Endodermal cell (in vitro differentiated cells): ENCODE results near the gene ERBB4. TPM values are rescaled to one million over a fixed set of nuclear protein-coding genes. Genes with fewer than 3 reads are reported as not detected.

Experiments
- DNase-seq: peaks from one replicate; pipeline ENCODE4 v3.0.0-alpha.2; 2017
- H3K27ac ChIP-seq: 2 replicates; pipeline ENCODE4 v1.5.1; 2013; ENCODE audit warnings: mild to moderate bottlenecking, low read depth, low read length, moderate library complexity
- H3K27me3 ChIP-seq: 2 replicates; pipeline ENCODE4 v1.6.1; 2013; ENCODE audit warnings: mild to moderate bottlenecking, low read length, moderate library complexity; ENCODE audit not compliant: insufficient read depth, control insufficient read depth, poor library complexity, severe bottlenecking
- H3K36me3 ChIP-seq: 2 replicates; pipeline ENCODE4 v1.7.0; 2013; ENCODE audit warnings: mild to moderate bottlenecking, low read length, moderate library complexity; ENCODE audit not compliant: control insufficient read depth, insufficient read depth
- H3K4me1 ChIP-seq: one replicate; pipeline ENCODE4 v1.7.0; 2013; ENCODE audit warnings: low read length; ENCODE audit not compliant: control insufficient read depth, insufficient read depth
- H3K4me3 ChIP-seq: 2 replicates; pipeline ENCODE4 v1.5.1; 2013; ENCODE audit warnings: mild to moderate bottlenecking, low read length, moderate library complexity
- H3K9ac ChIP-seq: 2 replicates; pipeline ENCODE4 v1.6.1; 2013; ENCODE audit warnings: mild to moderate bottlenecking, low read length, moderate library complexity; ENCODE audit not compliant: poor library complexity, severe bottlenecking; ENCODE audit errors: extremely low read depth
- H3K9me3 ChIP-seq: 2 replicates; pipeline ENCODE4 v1.6.1; 2013; ENCODE audit warnings: mild to moderate bottlenecking, low read length, moderate library complexity; ENCODE audit not compliant: control insufficient read depth
- H3K27ac Mint-ChIP-seq: 2 replicates; pipeline ENCODE4 v1.8.0; 2020; ENCODE audit warnings: mixed read lengths
- H3K27me3 Mint-ChIP-seq: 2 replicates; pipeline ENCODE4 v1.8.0; 2021; ENCODE audit warnings: mild to moderate bottlenecking, mixed read lengths; ENCODE audit not compliant: insufficient read depth
- H3K36me3 Mint-ChIP-seq: 2 replicates; pipeline ENCODE4 v1.8.0; 2020; ENCODE audit warnings: low read depth, mixed read lengths
- H3K4me1 Mint-ChIP-seq: 2 replicates; pipeline ENCODE4 v1.8.0; 2020; ENCODE audit warnings: mixed read lengths
- H3K4me3 Mint-ChIP-seq: 2 replicates; pipeline ENCODE4 v1.8.0; 2020; ENCODE audit warnings: mild to moderate bottlenecking, moderate library complexity, mixed read lengths
- H3K9me3 Mint-ChIP-seq: 2 replicates; pipeline ENCODE4 v1.8.0; 2020; ENCODE audit warnings: mild to moderate bottlenecking, mixed read lengths
- CTCF ChIP-seq: fragments of 200-600 bp; sonication (generic); conservative IDR thresholded peaks from 2 replicates; pipeline ENCODE4 v1.5.0; 2021; ENCODE audit warnings: antibody characterized with exemption, mild to moderate bottlenecking
- WGBS, 2 experiments: methylation state at CpG; one replicate each; pipeline versions ENCODE4 v1.1.5 to v1.1.7; 2013; ENCODE audit warnings: missing lambda C conversion rate in 2 of 2, mixed read lengths in 1 of 2; ENCODE audit not compliant: insufficient coverage in 1 of 2, insufficient read length in 1 of 2; 5-methylcytosine and 5-hydroxymethylcytosine counted together
- total RNA-seq, 2 donors: library from RNA; stranded (reverse); fragmentation: NEBNext Ultra II Directional in 1 of 2; extraction: Animal tissue kit (Norgen Biotek cat#: 25700) in 1 of 2; gene quantifications; 2 replicates in 1 of 2; 3 replicates in 1 of 2; pipeline ENCODE4 v1.2.1, GENCODE V29; 2021

ERBB4 gene
- total RNA-seq, 2 donors from 2014 or later = 154 to 158 TPM

GRCh38 chr2:211367711-211368110 lies 1170.9 kb downstream of the ERBB4 start:
- Histone ChIP-seq H3K9ac (no peak overlapping the region), H3K4me3 (no peak overlapping the region), H3K27ac (no peak overlapping the region), H3K27me3 (peaks cover 15% of the 10 kb centered on the region), H3K36me3 (no peaks in the 10 kb centered on the region), H3K4me1 (peaks cover 14% of the 10 kb centered on the region), H3K9me3 (no peaks in the 10 kb centered on the region)
- Mint-ChIP-seq H3K4me3 (no peak overlapping the region), H3K36me3 (peaks cover 3% of the 10 kb centered on the region), H3K27ac (peak overlapping the region; percentile 33), H3K4me1 (peaks cover 23% of the 10 kb centered on the region), H3K9me3 (peaks cover 5% of the 10 kb centered on the region), H3K27me3 (no peaks in the 10 kb centered on the region)
- 74 to 100% methylated on average over 1 to 4 of the region's 4 CpGs for WGBS, 2 experiments
- no peak for DNase-seq
- TF ChIP-seq CTCF = no peak

DNA sequence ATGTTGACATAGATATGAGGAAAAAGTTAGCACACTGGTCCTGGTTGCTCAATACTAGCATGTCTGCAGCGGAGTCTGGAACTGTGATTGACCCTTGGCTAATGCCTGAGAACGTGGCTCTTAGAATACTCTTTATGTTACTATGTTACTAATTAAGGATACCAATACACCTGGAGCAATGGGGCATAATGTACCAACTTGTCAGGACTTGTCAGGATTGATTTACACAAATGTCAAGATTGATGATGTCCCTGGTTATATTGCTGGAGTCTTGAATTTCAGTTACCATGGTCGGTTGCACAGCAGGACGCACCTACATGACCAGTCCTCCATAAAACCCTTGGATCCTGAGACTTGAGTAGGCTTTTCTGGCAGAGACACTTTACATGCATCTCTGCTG lies 1171.3 kb downstream of the ERBB4 start:
- WGBS, 2 experiments = 92 to 100% methylated on average over 3 to 4 of the region's 4 CpGs
- H3K9me3 ChIP-seq = no peaks in the 10 kb centered on the region
- Mint-ChIP-seq H3K9me3 (peaks cover 5% of the 10 kb centered on the region), H3K4me3 (no peak overlapping the region), H3K36me3 (peaks cover 3% of the 10 kb centered on the region), H3K27ac (no peak overlapping the region), H3K27me3 (no peaks in the 10 kb centered on the region), H3K4me1 (peaks cover 23% of the 10 kb centered on the region)
- peaks cover 14% of the 10 kb centered on the region for H3K4me1 ChIP-seq
- H3K9ac ChIP-seq = no peak overlapping the region
- no peak for TF ChIP-seq CTCF
- DNase-seq = no peak
- no peaks in the 10 kb centered on the region for H3K36me3 ChIP-seq
- no peak overlapping the region for H3K4me3 ChIP-seq
- H3K27me3 ChIP-seq = peaks cover 15% of the 10 kb centered on the region
- no peak overlapping the region for H3K27ac ChIP-seq

GRCh38 chr2:211364911-211365310 lies 1173.7 kb downstream of the ERBB4 start:
- TF ChIP-seq CTCF = no peak
- DNase-seq = no peak
- Mint-ChIP-seq H3K27ac (no peak overlapping the region), H3K27me3 (no peaks in the 10 kb centered on the region), H3K4me3 (no peak overlapping the region), H3K36me3 (peaks cover 3% of the 10 kb centered on the region), H3K9me3 (peaks cover 5% of the 10 kb centered on the region), H3K4me1 (peaks cover 28% of the 10 kb centered on the region)
- peaks cover 14% of the 10 kb centered on the region for H3K4me1 ChIP-seq
- H3K4me3 ChIP-seq = no peak overlapping the region
- no peak overlapping the region for H3K9ac ChIP-seq
- WGBS, 2 experiments = 83% methylated on average over 1 of the region's 1 CpG; no CpG with 5 or more reads in 1 of the 2 experiments
- no peak overlapping the region for H3K27ac ChIP-seq
- no peaks in the 10 kb centered on the region for H3K9me3 ChIP-seq
- H3K27me3 ChIP-seq = no peaks in the 10 kb centered on the region
- H3K36me3 ChIP-seq = no peaks in the 10 kb centered on the region
